Amygdala (tissue), 56 donors: ENCODE data around the gene TLCD3B.

ENCODE experiments used
- DNase-seq, 56 donors: peaks; one replicate each; lab custom pipeline; 2025; lab: John Stamatoyannopoulos, UW

Gene TLCD3B

GRCh38 chr16:29993903-29994599, 37.0 kb downstream of the TLCD3B start:
- no peak for DNase-seq

GRCh38 chr16:29993191-29993902, 37.7 kb downstream of the TLCD3B start:
- DNase-seq = no peak

- no peak for DNase-seq
Observed at GRCh38 chr16:29992344-29992967, 38.6 kb downstream of the TLCD3B start.

GRCh38 chr16:29991571-29991904, 39.5 kb downstream of the TLCD3B start:
- DNase-seq = no peak

- no peak for DNase-seq
Observed at GRCh38 chr16:29990883-29991570, 40.0 kb downstream of the TLCD3B start.

- no peak for DNase-seq
Observed at GRCh38 chr16:29990034-29990433, 41.0 kb downstream of the TLCD3B start.

GRCh38 chr16:29989111-29989858, 41.8 kb downstream of the TLCD3B start:
- no peak for DNase-seq

- DNase-seq = no peak
Observed at GRCh38 chr16:29988346-29989075, 42.6 kb downstream of the TLCD3B start.

GRCh38 chr16:29987371-29988085, 43.5 kb downstream of the TLCD3B start:
- DNase-seq = no peak

- no peak for DNase-seq
Observed at GRCh38 chr16:29986931-29987330, 44.1 kb downstream of the TLCD3B start.

- DNase-seq = no peak
Observed at GRCh38 chr16:29986231-29986630, 44.8 kb downstream of the TLCD3B start.

- DNase-seq = no peak
Observed at GRCh38 chr16:29985271-29985811, 45.7 kb downstream of the TLCD3B start.

GRCh38 chr16:29984764-29985147, 46.3 kb downstream of the TLCD3B start:
- DNase-seq = no peak

GRCh38 chr16:29984137-29984763, 46.8 kb downstream of the TLCD3B start:
- no peak for DNase-seq

- DNase-seq = no peak
Observed at GRCh38 chr16:29983420-29984136, 47.5 kb downstream of the TLCD3B start.

GRCh38 chr16:29982560-29983419, 48.3 kb downstream of the TLCD3B start:
- no peak for DNase-seq
